ENCODE results near the gene TTC38. TPM values are rescaled to one million over a fixed set of nuclear protein-coding genes. Genes with fewer than 3 reads are reported as not detected.
"Not testable (repeated sequence)": the region's sequence is repeated elsewhere in the genome, so short reads cannot be mapped to it uniquely, and the experiment has no call there.

Gene TTC38
- total RNA-seq, 1 experiment from 2014 or later: 36.3 TPM

- DNase-seq: no peak
- H3K4me3 ChIP-seq: no peak within 1 kb of the TSS
- no peaks in the 10 kb centered on the region for H3K36me3 ChIP-seq
These were observed 4.6 kb upstream of the TTC38 start, which contains the start of gene PKDREJ for GRCh38 chr22:46263216-46263590. Gene PKDREJ, minus strand, starts transcription at chr22:46263343. Its CDS starts 21 bp downstream, at chr22:46263322.

GRCh38 chr22:46264520-46264919 is 3.3 kb upstream of the TTC38 start:
- not testable (repeated sequence) for H3K27me3 ChIP-seq, H3K9me3 ChIP-seq, DNase-seq, H3K36me3 ChIP-seq, H3K4me3 ChIP-seq

More at GRCh38 chr22:46263216-46263590, 4.6 kb upstream of the TTC38 start, which contains the start of gene PKDREJ:
- Histone ChIP-seq H3K27me3 (no peaks in the 10 kb centered on the region), H3K9me3 (no peaks in the 10 kb centered on the region; the same call in 1 of the 2 replicates)

GRCh38 chr22:46265627-46266026 is 2.2 kb upstream of the TTC38 start:
- not testable (repeated sequence) for H3K9me3 ChIP-seq, H3K36me3 ChIP-seq, DNase-seq, H3K4me3 ChIP-seq, H3K27me3 ChIP-seq

GRCh38 chr22:46269564-46269963 is 1.8 kb downstream of the TTC38 start:
- Histone ChIP-seq H3K4me3 (no peak overlapping the region), H3K27me3 (no peaks in the 10 kb centered on the region), H3K36me3 (peaks cover 13% of the 10 kb centered on the region), H3K9me3 (no peaks in the 10 kb centered on the region)
- no peak for DNase-seq

- DNase-seq: no peak
- Histone ChIP-seq H3K36me3 (peaks cover 34% of the 10 kb centered on the region), H3K4me3 (no peak overlapping the region)
These were observed 4.4 kb downstream of the TTC38 start for GRCh38 chr22:46272196-46272595.

GRCh38 chr22:46272762-46273431 is 5.1 kb downstream of the TTC38 start:
- H3K9me3 ChIP-seq: no peaks in the 10 kb centered on the region
- no peak for DNase-seq
- no peak overlapping the region for H3K4me3 ChIP-seq
- peaks cover 35% of the 10 kb centered on the region for H3K36me3 ChIP-seq
- H3K27me3 ChIP-seq: no peaks in the 10 kb centered on the region

More at GRCh38 chr22:46272196-46272595, 4.4 kb downstream of the TTC38 start:
- Histone ChIP-seq H3K9me3 (no peaks in the 10 kb centered on the region), H3K27me3 (no peaks in the 10 kb centered on the region)

- no peak for DNase-seq
- no peaks in the 10 kb centered on the region for H3K9me3 ChIP-seq
- H3K4me3 ChIP-seq: no peak overlapping the region
- peaks cover 35% of the 10 kb centered on the region for H3K36me3 ChIP-seq
- no peaks in the 10 kb centered on the region for H3K27me3 ChIP-seq
These were observed 5.8 kb downstream of the TTC38 start for GRCh38 chr22:46273432-46274148.

GRCh38 chr22:46274381-46274780 is 6.6 kb downstream of the TTC38 start:
- Histone ChIP-seq H3K4me3 (no peak overlapping the region), H3K9me3 (no peaks in the 10 kb centered on the region), H3K36me3 (peaks cover 37% of the 10 kb centered on the region), H3K27me3 (no peaks in the 10 kb centered on the region)
- DNase-seq: no peak

GRCh38 chr22:46275455-46276122 is 7.8 kb downstream of the TTC38 start:
- DNase-seq: no peak
- Histone ChIP-seq H3K36me3 (peaks cover 33% of the 10 kb centered on the region), H3K27me3 (no peaks in the 10 kb centered on the region), H3K9me3 (no peaks in the 10 kb centered on the region), H3K4me3 (no peak overlapping the region)

- no peak for DNase-seq
These were observed 8.8 kb downstream of the TTC38 start for GRCh38 chr22:46276563-46276962.

GRCh38 chr22:46278656-46279645 is 11.1 kb downstream of the TTC38 start:
- Histone ChIP-seq H3K9me3 (no peaks in the 10 kb centered on the region), H3K36me3 (peaks cover 37% of the 10 kb centered on the region), H3K27me3 (no peaks in the 10 kb centered on the region), H3K4me3 (no peak overlapping the region)
- no peak for DNase-seq

More at GRCh38 chr22:46276563-46276962, 8.8 kb downstream of the TTC38 start:
- Histone ChIP-seq H3K4me3 (no peak overlapping the region), H3K36me3 (peaks cover 39% of the 10 kb centered on the region), H3K9me3 (no peaks in the 10 kb centered on the region), H3K27me3 (no peaks in the 10 kb centered on the region)

GRCh38 chr22:46280063-46280817 is 12.4 kb downstream of the TTC38 start:
- H3K4me3 ChIP-seq: no peak overlapping the region
- H3K27me3 ChIP-seq: no peaks in the 10 kb centered on the region
- H3K36me3 ChIP-seq: peaks cover 37% of the 10 kb centered on the region
- DNase-seq: no peak
- H3K9me3 ChIP-seq: no peaks in the 10 kb centered on the region

- DNase-seq: no peak
- H3K27me3 ChIP-seq: no peaks in the 10 kb centered on the region
- peaks cover 32% of the 10 kb centered on the region for H3K36me3 ChIP-seq
- no peak overlapping the region for H3K4me3 ChIP-seq
- no peaks in the 10 kb centered on the region for H3K9me3 ChIP-seq
These were observed 13.3 kb downstream of the TTC38 start for GRCh38 chr22:46280999-46281623.

- H3K27me3 ChIP-seq: no peaks in the 10 kb centered on the region
- H3K36me3 ChIP-seq: peaks cover 26% of the 10 kb centered on the region
- H3K9me3 ChIP-seq: no peaks in the 10 kb centered on the region
- no peak overlapping the region for H3K4me3 ChIP-seq
- DNase-seq: no peak
These were observed 14.3 kb downstream of the TTC38 start for GRCh38 chr22:46281866-46282678.

- H3K27me3 ChIP-seq: no peaks in the 10 kb centered on the region
- no peaks in the 10 kb centered on the region for H3K9me3 ChIP-seq
- peaks cover 14% of the 10 kb centered on the region for H3K36me3 ChIP-seq
- no peak for DNase-seq
- H3K4me3 ChIP-seq: no peak overlapping the region
These were observed 18.2 kb downstream of the TTC38 start for GRCh38 chr22:46286006-46286405.

Measured in MG63 (cell line).